Measurements from ENCODE around the gene ZFC3H1. TPM values are rescaled to one million over a fixed set of nuclear protein-coding genes. Genes with fewer than 3 reads are reported as not detected.
A peak's percentile ranks its signal among the peaks of the same experiment; 100 is the strongest.

Gene ZFC3H1
- total and polyA plus RNA-seq, 2 of the 13 experiments (the other 11 are each of a cell fraction or from before 2014, with no cell fraction given) = 17.1 to 38.3 TPM

- TF ChIP-seq HMGXB4 (CRISPR knock-in tag; IDR thresholded peaks at IDR 0.05; ENCODE audit: borderline replicate concordance in 1 of 2, low read depth in 1 of 2) (peak; percentile 68 to 86), ZNF282 (IDR thresholded peaks at IDR 0.05; ENCODE audit: partially characterized antibody) (no peak), ZNF138 (CRISPR knock-in tag; IDR thresholded peaks at IDR 0.05; ENCODE audit: low read depth) (no peak), PPARG (CRISPR knock-in tag; conservative IDR thresholded peaks at IDR 0.05) (no peak; the same call in none of the 2 replicates), JUNB (CRISPR knock-in tag; IDR thresholded peaks at IDR 0.05; ENCODE audit: borderline replicate concordance) (no peak), ZNF784 (CRISPR knock-in tag; IDR thresholded peaks at IDR 0.05; ENCODE audit: borderline replicate concordance) (no peak; the same call in 1 of the 2 replicates), ZNF274 (CRISPR knock-in tag; IDR thresholded peaks at IDR 0.05) (peak; percentile 92), UBTF (CRISPR knock-in tag; IDR thresholded peaks at IDR 0.05) (peak; percentile 99), ZBED4 (CRISPR knock-in tag; IDR thresholded peaks at IDR 0.05; ENCODE audit: borderline replicate concordance) (peak; percentile 28; the same call in 1 of the 2 replicates), ZNF83 (CRISPR knock-in tag; IDR thresholded peaks at IDR 0.05; ENCODE audit: borderline replicate concordance) (no peak), ZNF451 (CRISPR knock-in tag; IDR thresholded peaks at IDR 0.05) (peak; percentile 90), JUN (CRISPR knock-in tag; IDR thresholded peaks at IDR 0.05) (peak; percentile 40), KDM3A (CRISPR knock-in tag; IDR thresholded peaks at IDR 0.05; ENCODE audit: low read depth) (peak; percentile 86; the same call in 1 of the 2 replicates), ZNF121 (CRISPR knock-in tag; IDR thresholded peaks at IDR 0.05) (0 out of 2 replicates have a peak, but pooled peaks have one; percentile 22)
These were observed 22.4 kb upstream of the ZFC3H1 start, which contains the start of gene TMEM19 (continued) for GRCh38 chr12:71685914-71686657.

All from HepG2 (cell line).